Activated effector memory CD4-positive, alpha-beta T cell treated with Interleukin-2 at 50 U/mL for 16 hours (primary cell): ENCODE data around the gene LOXL3.

Experiments
- DNase-seq: peaks from one replicate; pipeline ENCODE4 v3.0.0-alpha.2; 2020

Gene LOXL3, protein sequence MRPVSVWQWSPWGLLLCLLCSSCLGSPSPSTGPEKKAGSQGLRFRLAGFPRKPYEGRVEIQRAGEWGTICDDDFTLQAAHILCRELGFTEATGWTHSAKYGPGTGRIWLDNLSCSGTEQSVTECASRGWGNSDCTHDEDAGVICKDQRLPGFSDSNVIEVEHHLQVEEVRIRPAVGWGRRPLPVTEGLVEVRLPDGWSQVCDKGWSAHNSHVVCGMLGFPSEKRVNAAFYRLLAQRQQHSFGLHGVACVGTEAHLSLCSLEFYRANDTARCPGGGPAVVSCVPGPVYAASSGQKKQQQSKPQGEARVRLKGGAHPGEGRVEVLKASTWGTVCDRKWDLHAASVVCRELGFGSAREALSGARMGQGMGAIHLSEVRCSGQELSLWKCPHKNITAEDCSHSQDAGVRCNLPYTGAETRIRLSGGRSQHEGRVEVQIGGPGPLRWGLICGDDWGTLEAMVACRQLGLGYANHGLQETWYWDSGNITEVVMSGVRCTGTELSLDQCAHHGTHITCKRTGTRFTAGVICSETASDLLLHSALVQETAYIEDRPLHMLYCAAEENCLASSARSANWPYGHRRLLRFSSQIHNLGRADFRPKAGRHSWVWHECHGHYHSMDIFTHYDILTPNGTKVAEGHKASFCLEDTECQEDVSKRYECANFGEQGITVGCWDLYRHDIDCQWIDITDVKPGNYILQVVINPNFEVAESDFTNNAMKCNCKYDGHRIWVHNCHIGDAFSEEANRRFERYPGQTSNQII

DNA sequence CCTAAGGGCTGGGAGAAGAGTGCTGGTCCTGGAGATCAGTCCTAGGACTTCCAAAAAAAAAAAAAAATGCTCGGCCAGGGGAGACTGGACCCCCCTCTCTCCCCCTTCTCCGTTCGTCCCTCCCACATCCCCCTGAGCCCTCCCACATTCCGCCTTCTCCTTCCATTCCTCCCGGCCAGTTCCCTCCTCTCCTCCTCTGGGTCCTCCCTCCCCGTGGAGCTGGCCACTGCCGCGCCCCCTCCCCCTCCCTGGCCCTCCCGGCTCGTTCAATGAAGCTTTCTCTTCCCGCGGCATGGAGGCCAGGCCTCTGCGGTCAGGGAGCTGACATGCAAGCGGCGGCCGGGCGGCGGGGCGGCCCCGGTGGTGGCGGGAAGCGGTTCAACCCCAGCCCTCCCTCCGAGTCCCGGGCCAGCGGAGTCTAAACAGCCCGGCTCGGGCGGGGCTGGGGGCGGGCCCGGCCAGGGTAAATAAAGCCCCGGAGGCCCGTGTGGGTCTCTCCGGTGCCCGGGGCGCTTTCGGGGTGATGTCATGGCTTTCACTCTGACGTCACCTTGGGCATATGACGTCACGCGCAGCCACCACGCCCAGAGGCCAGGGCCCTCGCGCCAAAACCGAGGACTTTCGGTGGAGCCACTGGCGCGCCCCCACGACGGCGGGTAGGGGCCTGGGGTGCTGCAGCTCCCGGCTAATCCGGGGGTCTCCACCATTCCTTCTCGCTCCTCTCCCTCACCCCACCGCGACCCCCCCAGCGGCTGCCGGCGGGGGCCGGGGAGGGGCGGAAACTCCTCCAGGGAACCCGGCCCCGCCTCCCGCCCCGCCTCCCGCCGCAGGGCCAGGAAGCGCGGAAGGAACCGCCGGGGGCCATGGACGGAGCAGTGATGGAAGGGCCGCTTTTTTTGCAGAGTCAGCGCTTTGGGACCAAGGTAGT is at the start of gene LOXL3, which contains the start of gene DOK1:
Gene LOXL3, minus strand, starts transcription at position 51 of the 928 bp plus-strand sequence. CDS start 1,308 bp downstream, outside the sequence.
Gene DOK1, plus strand, starts transcription at position 829 of the 928 bp plus-strand sequence. Its CDS starts 35 bp downstream, at position 864.
- peak; percentile 74 for DNase-seq

DNA sequence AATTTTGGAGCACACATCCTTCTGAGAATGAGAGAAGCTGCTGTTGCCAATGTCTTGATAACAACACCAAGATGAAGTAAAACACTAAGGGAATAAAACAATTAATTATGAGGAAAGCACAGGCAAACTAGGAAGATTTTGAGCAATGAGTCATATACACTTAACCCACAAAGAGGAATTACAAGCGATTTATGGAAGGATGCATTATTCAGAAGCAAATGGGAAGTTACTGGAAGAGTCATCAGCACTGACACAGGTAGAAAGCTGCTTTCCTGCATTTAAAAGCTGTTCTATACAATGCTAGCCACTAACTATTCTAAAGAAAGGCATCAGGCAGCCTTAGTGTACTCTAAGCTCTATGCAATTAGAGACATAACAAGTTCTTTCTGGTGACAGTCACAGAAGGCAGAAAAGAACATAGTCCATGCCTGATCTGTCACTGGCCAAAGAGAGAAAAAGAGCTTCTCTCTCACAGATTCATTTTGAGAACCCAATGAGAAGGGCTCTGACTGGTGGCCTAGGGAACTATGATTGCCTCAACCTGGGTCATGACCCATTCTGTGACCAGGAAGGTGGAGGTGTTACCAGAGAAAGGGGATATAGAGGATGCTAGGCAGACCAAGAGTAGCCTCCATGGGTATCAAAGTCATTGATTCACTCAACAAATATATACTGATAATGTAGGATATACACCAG is 49.0 kb upstream of the LOXL3 start:
- DNase-seq: no peak

DNA sequence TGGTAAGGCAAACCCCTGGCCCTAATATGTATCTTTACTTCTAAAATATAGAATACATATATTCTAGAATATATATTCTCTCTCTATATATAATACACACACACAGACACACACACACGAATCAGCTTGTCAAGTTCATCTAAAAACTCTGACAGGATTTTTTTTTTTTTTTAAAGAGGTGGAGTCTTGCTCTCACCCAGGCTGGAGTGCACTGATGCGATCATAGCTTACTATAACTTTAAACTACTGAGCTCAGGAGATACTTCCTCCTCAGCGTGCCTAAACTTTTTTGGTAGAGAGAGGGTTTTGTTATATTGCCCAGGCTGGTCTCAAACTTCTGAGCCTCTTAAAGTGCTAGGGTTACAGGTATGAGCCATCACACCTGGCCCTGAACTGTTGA is 45.9 kb upstream of the LOXL3 start:
- no peak for DNase-seq

DNA sequence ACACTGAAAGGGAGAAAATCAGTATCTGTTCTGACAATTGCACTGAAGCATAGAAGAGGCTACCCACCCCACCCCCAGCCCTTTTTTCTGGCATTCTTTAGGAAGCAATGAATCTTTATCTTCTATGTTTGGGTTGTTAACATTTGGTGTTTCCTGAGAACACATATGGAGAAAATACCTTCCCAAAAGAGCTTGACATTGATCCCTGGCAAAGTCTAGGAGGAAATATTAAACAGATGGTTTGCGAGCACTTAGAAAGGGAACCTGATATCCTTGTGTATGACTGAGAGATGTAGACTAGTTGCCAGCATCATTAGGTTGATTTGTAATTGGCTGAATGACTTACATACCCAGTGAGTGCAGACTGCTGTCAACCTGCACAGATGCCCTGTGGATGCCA is 43.7 kb upstream of the LOXL3 start:
- DNase-seq: no peak

DNA sequence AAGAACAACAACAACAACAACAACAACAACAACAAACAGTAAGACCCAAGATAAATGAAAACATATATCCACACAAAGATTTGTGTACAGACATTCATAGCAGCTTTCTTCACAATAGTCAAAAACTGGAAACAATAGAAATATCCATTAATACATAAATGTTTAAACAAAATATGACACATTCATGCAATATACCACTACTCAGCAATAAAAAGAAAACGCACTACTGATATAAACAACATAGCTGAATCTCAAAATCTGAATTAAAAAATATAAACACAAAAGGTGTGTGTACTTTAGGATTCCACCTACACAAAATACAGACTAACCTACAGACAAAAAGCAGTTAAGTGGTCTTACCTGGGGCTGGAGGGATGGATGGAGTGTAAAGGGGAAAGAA is 42.8 kb upstream of the LOXL3 start:
- DNase-seq: no peak

DNA sequence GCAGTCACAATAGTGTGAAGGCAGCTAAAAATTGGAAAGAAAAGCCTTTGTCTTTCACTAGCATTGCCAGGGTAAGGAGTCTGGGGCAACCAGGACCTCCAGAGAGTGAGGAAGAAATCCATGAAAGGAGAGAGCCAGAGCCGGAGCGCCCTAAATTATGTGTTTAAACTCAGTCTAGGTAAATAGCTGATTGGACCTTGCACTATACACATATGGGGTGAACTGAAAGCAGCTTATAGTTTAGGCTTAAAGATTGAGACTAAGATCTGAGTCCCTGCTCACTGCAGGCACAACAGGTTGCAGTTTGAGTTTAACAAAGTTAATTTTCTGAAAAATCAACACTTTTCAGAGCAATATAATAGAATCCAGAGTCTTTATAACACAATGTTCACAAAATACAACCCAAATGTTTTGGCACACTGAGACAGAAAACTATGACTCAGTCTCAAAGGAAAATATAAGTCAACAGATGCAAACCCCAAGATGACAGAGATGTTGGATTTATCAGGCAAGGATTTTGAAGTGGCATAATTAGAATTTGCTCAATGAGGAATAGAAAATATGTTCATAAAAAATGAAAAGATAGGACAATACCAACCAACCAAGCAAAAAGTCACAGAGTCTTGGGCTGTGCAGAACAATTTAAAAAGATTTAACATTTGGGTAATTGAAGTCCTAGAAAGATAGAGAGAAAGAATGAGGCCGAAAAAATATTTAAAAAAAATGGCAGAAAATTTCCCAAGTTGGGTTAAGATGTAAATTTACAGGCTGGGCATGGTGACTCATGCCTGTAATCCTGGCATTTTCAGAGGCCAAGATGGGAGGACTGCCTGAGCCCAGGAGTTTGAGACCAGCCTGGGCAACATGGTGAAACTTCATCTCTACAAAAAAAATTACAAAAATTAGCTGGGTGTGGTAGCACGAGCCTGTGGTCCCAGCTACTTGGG is 40.4 kb upstream of the LOXL3 start:
- DNase-seq: no peak

DNA sequence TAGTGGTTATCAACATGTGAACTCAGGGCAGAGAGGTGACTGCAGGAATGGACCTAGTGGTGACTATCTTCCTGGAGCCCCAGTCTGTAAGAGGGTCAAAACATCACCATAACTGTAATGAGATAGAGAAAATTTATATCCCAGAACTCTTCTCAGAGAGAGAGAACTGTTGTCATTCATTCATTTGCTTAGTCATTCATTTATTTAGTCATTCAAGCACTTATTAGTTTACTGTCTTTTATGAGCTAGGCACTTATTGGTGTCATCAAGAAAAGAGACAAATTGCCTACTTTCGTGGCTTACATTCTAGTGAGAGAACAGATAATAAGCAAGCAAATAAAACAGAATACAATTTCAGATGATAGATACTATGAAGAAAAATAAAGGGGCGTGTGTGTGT is 34.9 kb upstream of the LOXL3 start:
- DNase-seq: no peak

DNA sequence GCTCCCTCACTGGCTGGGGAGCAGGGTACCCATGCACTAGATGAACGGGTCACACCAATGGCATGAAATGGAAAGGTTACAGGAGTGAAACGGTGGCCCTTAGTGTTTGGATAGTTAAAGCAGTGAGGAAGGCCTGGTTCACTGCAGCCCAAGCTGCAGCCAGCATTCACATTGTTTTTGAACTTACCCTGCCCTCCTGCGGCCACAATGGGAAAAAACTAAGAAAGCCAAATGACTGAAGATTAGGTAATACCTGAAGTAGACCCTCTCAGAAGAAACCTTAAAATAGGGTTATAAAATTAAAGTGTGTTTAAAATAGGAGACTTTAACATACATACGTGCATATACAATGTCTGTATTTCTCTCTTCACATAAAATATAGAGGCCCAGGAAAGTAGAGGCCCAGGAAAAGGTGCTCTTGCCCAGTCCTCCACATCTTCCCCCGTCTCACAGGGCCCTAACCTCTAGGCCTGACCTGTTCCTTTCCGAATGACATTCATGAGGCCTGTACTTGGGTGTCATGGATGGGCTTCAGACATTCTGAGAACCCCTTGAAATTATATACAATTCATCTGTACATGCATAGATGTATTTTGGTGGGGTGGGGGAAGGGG is 34.0 kb upstream of the LOXL3 start:
- peak; percentile 49 for DNase-seq

DNA sequence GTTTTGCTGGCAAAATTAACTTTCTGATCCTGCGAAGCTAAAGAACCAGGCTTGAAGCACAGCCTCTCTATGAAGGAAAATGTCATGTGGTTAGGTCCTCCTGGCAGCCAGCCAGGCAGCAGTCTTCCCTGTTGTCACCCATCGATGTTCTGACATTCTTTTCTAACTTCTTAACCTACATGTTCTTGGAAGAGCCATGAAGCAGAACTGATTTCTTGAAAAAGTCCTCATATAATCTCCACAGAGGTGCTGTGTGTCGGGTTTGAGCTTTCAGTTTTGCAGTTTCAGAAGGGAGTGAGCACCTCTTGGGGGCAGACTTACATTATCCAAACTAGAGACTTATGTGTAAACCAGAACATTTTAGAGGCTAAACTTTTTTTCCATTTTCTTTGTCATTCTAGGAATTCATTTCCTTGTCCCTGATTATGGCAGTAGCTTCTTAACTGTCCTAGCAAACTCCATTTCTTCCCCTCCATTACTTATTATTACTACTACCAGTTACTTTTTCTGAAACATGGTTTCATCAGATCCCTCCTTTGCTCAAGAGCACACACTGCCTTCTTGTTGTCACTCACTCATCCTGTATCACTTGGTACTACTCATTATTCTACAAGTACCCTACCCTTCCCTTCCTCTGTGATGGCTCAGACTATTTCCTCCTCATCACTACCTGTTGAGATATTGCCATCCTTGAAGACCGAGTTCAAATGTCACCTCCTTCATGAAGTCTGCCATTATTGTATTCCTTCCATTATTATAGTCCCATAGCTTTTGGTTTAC is 31.9 kb upstream of the LOXL3 start:
- no peak for DNase-seq

DNA sequence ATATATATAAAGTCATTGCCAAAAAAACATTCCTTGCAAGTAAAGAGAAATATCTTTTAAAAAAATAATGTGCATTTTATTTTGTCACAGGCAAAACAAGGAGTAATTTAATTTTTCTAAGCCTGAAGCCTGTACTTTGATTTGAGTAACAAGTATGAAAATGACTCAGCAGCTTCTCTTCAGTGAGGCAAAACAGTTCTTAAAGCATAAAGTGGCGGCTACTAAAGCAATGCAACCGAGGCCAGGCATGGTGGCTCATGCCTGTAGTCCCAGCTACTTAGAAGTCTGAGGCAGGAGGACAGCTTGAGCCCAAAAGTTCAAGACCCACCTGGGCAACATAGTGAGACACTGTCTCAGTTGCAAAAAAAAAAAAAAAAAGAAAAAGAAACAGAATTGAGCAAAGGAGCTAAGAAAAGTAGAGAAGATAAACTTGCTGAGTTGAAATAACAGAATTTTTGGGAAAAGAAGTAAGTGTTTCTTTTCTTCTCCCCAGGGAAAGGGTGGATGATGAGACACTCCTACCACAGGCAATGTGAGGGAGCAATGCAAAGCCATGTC is 30.4 kb upstream of the LOXL3 start:
- DNase-seq: no peak

DNA sequence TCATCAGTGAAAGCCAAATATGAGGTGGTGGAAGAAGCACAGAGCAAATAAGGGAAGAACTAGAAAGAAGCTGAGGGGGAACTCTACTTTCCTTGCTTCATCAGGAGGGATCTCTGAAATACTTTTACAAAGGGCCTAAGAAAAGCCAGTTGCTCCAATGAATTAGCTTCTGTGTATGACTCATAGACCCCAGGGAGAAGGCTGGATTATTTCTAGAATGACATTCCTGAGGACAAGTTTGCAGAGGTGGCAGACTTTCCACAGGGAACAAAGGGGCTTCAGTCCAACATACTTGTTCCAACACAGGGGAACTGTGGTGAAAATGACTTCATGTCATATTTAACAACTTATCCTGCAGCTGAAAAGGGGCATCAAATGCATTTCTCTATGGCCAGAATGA is 29.8 kb upstream of the LOXL3 start:
- DNase-seq: no peak

DNA sequence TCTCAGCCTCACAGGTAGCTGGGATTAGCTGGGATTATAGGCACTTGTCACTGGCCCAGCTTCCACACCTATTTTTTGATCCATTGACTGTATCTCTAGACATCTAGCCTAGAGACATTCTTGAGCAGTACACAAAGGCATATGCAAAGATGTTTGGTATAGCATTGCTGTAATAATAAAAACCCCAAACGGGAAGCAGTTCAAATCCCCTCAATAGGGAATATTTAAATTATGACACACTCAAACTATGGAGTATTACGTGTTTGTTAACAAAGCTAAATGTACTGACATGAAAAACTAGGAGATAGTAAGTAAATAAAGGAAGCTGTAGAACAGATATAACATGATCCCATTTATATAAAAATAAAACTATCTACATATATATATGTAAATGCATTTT is 28.4 kb upstream of the LOXL3 start:
- DNase-seq: no peak

DNA sequence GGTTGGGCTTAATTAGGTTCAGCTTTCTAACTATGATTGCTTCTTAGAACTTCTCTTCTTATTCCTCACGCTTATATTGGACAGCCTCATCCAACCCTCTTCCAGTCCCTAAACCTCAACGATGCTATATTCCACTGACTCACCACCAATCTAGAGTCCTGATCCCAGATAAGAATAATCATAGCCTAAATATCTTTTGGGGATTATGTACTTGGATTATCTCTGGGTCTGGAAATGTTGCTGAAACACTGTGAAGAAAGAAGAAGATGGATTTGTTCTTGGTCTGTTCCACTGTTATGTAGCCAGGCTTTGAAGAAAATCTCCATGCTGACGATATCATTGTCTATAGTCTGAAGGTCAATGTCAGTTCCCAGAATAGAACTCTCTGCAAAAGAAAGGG is 27.7 kb upstream of the LOXL3 start:
- DNase-seq: no peak

DNA sequence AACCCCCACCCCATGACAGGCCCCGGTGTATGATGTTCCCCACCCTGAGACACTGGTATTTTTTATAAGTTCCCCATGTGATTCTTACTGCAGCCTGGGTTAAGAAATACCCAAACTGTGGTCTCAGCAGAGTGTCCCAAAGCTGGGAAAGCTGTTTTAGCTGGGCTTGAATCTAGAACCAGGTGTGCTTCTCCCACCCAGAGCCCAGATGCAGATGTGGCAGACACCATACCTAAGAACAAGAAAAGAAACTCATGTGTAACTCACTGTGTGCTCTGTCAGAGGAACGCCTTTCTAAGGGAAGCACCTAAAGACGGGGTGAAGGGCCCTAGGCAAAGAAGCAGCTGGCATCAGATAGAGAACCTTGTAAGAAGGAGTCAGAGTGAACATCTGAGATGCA is 24.7 kb upstream of the LOXL3 start:
- no peak for DNase-seq

DNA sequence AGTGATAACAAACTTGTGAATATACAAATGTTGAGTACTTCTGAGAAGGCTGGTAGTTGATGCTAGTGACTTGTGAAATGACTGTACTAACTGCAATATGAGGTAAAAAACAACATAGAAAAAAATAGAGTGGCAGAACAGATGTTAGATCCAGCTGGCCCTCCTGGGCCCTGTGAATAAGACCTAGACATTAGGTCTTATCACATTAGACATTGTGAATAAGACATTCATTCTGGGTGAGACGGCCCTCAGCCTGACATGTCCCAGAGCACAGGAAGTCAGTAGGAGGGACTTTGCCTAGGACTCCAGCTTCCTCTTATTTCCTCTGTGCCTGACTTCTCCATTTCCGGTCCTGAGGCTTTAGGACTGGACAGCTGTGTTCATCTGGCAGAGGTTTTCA is 23.7 kb upstream of the LOXL3 start:
- no peak for DNase-seq

DNA sequence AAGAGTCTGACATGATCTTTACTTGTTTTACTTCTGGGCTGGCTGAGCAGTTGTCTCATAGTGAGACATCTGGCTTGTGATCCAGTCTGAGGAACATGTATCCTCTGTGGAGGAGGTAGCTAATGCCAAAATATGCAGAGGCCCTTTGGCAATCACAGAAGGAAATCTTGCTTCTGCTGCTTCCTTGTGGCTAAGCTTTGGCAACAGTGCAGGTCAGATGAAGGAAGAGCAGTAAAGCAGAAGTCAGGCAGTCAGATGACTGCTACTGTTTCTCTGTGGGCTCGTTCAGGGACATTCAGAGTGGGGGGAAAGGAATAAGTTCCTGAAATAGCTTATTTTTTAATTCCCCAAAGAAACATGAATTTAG is 23.1 kb upstream of the LOXL3 start:
- DNase-seq: no peak

DNA sequence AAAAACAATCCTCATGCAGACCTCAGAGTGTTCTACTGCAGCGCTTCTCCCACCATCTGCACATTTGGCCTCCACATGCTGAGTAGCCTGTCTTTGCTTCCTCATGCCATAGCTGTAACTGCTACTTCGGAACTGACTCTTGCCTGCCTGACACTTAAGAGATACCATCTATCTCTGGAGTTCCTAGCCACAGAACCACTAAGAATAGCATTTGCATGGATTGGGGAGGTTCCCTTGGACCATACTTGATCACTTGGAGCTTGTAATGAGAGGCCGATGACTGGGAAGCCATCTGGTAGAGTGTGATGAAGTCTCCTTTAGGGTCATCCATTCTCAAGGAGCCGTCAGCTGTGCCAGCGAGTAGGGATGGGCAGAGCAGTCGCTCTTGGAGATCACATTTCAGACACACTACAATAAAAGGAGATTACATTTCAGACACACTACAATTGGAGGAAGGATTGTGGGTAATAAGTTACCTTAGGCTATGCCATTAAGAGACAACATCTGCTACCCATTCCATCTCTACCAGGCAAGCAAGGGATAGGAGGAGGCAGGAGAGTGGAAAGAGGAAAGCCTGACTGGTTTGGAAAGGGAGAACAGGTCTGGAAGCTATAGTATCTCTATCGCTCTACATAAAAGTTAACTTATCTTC is 22.6 kb upstream of the LOXL3 start:
- no peak for DNase-seq

DNA sequence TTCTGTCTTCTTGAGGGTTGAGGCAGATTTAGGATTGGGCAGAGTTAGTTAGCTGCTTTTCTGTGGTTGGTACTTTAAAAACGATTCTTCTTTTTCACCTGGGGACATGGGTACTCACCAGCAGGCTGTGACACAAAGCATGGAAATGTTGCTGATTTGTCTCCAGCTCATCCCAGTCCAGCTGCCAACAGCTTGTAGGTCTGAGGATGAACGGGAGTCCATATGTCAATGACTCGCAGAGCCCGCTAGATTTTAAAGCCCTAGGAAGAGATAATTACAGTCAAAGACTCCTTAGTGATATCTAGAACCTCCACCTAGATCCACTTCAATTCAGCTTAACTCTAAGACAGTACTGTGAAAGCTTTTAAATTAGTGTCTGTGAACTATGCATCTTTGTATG is 21.6 kb upstream of the LOXL3 start:
- no peak for DNase-seq
